Ascending aorta (tissue), 2 donors: ENCODE measurements around the gene TRPM3. TPM values are rescaled to one million over a fixed set of nuclear protein-coding genes. Genes with fewer than 3 reads are reported as not detected.
A peak's percentile ranks its signal among the peaks of the same experiment; 100 is the strongest.

Source experiments
- DNase-seq, 2 donors: peaks; one replicate each; pipeline ENCODE4 v3.0.0-alpha.2; 2019; ENCODE audit warnings: low spot score in 2 of 2
- H3K27ac ChIP-seq, 2 donors: fragments of 200-600 bp; sonication (generic); one replicate each; pipeline ENCODE4 v1.5.1; 2016 to 2017; ENCODE audit warnings: mild to moderate bottlenecking in 1 of 2
- H3K27me3 ChIP-seq: fragments of 200-600 bp; sonication (generic); one replicate; pipeline ENCODE4 v1.5.1; 2017
- H3K36me3 ChIP-seq, 2 donors: fragments of 200-600 bp; sonication (generic); one replicate each; pipeline ENCODE4 v1.5.1; 2016
- H3K4me1 ChIP-seq, 2 donors: fragments of 200-600 bp; sonication (generic); one replicate each; pipeline ENCODE4 v1.5.1; 2016 to 2017; ENCODE audit warnings: mild to moderate bottlenecking in 1 of 2
- H3K4me3 ChIP-seq, 2 donors: fragments of 200-600 bp; sonication (generic); one replicate each; pipeline ENCODE4 v1.5.1; 2016 to 2017; ENCODE audit warnings: mild to moderate bottlenecking in 1 of 2
- H3K9me3 ChIP-seq, 2 donors: fragments of 200-600 bp; sonication (generic); one replicate each; pipeline ENCODE4 v1.5.1; 2016
- CTCF ChIP-seq, 3 experiments: fragments of 200-600 bp in 2 of 3; fragments of 450-650 bp in 1 of 3; sonication (generic) in 2 of 3; IDR thresholded peaks; one replicate each; pipeline ENCODE4 v1.5.1; 2016 to 2019; ENCODE audit warnings: antibody characterized with exemption in 3 of 3, mild to moderate bottlenecking in 1 of 3, moderate library complexity in 1 of 3
- intact Hi-C: fragments of 100-400 bp; cut with DNase I; formaldehyde crosslinking; loops from one replicate; pipeline ENCODE4 v1.15.1; 2023
- total RNA-seq: library from RNA; depleted of rRNA; stranded (reverse); fragments of >200 nt; gene quantifications from one replicate; pipeline ENCODE4 v1.1.0, GENCODE V29; 2016

TRPM3 gene
- total RNA-seq, 1 donor from 2014 or later = 3.3 TPM

GRCh38 chr9:71003346-71003745 lies 118.1 kb downstream of the TRPM3 start:
- Histone ChIP-seq H3K27ac (no peak overlapping the region), H3K9me3 (peaks cover 8 to 16% of the 10 kb centered on the region in 2 donors), H3K4me1 (peaks cover 3 to 6% of the 10 kb centered on the region in 2 donors), H3K4me3 (no peak overlapping the region), H3K27me3 (no peaks in the 10 kb centered on the region), H3K36me3 (no peaks in the 10 kb centered on the region)
- no peak for DNase-seq
- TF ChIP-seq CTCF (IDR thresholded peaks at IDR 0.05) = no peak
- intact Hi-C loops = loop anchor here (5.0 kb wide), 1 partner anchor 361 kb away; no protein-coding TSS in a partner anchor

GRCh38 chr9:71001780-71002386 lies 119.5 kb downstream of the TRPM3 start:
- Histone ChIP-seq H3K36me3 (no peaks in the 10 kb centered on the region), H3K4me3 (no peak overlapping the region), H3K27me3 (no peaks in the 10 kb centered on the region), H3K4me1 (peaks cover 3 to 6% of the 10 kb centered on the region in 2 donors), H3K27ac (no peak overlapping the region), H3K9me3 (peaks cover 8 to 16% of the 10 kb centered on the region in 2 donors)
- TF ChIP-seq CTCF (IDR thresholded peaks at IDR 0.05) = peak in 1 of 3 experiments; percentile 41
- no peak for DNase-seq
- intact Hi-C loops = loop anchor here (5.0 kb wide), 1 partner anchor 360 kb away; no protein-coding TSS in a partner anchor

GRCh38 chr9:70998962-70999361 lies 122.5 kb downstream of the TRPM3 start:
- no peak for DNase-seq
- no peaks in the 10 kb centered on the region for H3K36me3 ChIP-seq
- H3K4me1 ChIP-seq = peaks cover 3 to 6% of the 10 kb centered on the region in 2 donors
- H3K27ac ChIP-seq = no peak overlapping the region
- H3K27me3 ChIP-seq = no peaks in the 10 kb centered on the region
- no peak overlapping the region for H3K4me3 ChIP-seq
- H3K9me3 ChIP-seq = no peaks in the 10 kb centered on the region
- TF ChIP-seq CTCF (IDR thresholded peaks at IDR 0.05) = no peak
- intact Hi-C loops = no loop called here

- DNase-seq = no peak
- Histone ChIP-seq H3K9me3 (no peaks in the 10 kb centered on the region), H3K36me3 (no peaks in the 10 kb centered on the region), H3K4me3 (no peak overlapping the region), H3K27me3 (no peaks in the 10 kb centered on the region), H3K4me1 (peaks cover 3 to 6% of the 10 kb centered on the region in 2 donors), H3K27ac (no peak overlapping the region)
- intact Hi-C loops = no loop called here
- TF ChIP-seq CTCF (IDR thresholded peaks at IDR 0.05) = no peak
These were observed 125.9 kb downstream of the TRPM3 start for GRCh38 chr9:70995511-70995910.

GRCh38 chr9:70994582-70994981 lies 126.8 kb downstream of the TRPM3 start:
- H3K4me3 ChIP-seq = no peak overlapping the region
- peaks cover 0 to 1% of the 10 kb centered on the region in 2 donors for H3K4me1 ChIP-seq
- no peak for DNase-seq
- intact Hi-C loops = no loop called here
- TF ChIP-seq CTCF (IDR thresholded peaks at IDR 0.05) = no peak
- H3K27ac ChIP-seq = no peak overlapping the region
- H3K9me3 ChIP-seq = no peaks in the 10 kb centered on the region
- H3K36me3 ChIP-seq = no peaks in the 10 kb centered on the region
- no peaks in the 10 kb centered on the region for H3K27me3 ChIP-seq
